ENCODE measurements around the gene PCBD2. TPM values are rescaled to one million over a fixed set of nuclear protein-coding genes. Genes with fewer than 3 reads are reported as not detected.

Gene PCBD2
- total RNA-seq, 2 experiments from 2014 or later, result 5.2 to 5.8 TPM

GRCh38 chr5:134967607-134968006, 62.7 kb downstream of the PCBD2 start, which contains the start of gene CATSPER3:
CATSPER3 (plus strand) TSS chr5:134967907; CDS start chr5:134967992, 85 bp downstream.
- intact Hi-C loops (cut with DNase I, micrococcal nuclease), result loop anchor here in 1 of 2 experiments (10.0 kb wide), 1 partner anchor 227 kb away; no protein-coding TSS in a partner anchor
- H3K4me1 Mint-ChIP-seq (ENCODE audit: low read depth), result peaks cover 38% of the 10 kb centered on the region
- ChIA-PET CTCF (no interaction called here), POLR2A (no interaction called here)
- TF ChIP-seq, protein P1, sequence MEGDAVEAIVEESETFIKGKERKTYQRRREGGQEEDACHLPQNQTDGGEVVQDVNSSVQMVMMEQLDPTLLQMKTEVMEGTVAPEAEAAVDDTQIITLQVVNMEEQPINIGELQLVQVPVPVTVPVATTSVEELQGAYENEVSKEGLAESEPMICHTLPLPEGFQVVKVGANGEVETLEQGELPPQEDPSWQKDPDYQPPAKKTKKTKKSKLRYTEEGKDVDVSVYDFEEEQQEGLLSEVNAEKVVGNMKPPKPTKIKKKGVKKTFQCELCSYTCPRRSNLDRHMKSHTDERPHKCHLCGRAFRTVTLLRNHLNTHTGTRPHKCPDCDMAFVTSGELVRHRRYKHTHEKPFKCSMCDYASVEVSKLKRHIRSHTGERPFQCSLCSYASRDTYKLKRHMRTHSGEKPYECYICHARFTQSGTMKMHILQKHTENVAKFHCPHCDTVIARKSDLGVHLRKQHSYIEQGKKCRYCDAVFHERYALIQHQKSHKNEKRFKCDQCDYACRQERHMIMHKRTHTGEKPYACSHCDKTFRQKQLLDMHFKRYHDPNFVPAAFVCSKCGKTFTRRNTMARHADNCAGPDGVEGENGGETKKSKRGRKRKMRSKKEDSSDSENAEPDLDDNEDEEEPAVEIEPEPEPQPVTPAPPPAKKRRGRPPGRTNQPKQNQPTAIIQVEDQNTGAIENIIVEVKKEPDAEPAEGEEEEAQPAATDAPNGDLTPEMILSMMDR (IDR thresholded peaks at IDR 0.05), result no peak
- H3K27me3 ChIP-seq (ENCODE audit: control insufficient read depth in 1 of 2, insufficient read depth in 2 of 2, low read length in 2 of 2), result no peaks in the 10 kb centered on the region
- H3K9me3 ChIP-seq (ENCODE audit: control insufficient read depth in 1 of 2, insufficient read depth in 1 of 2, low read length in 2 of 2), result no peaks in the 10 kb centered on the region
- H3K4me3 Mint-ChIP-seq, result no peak within 1 kb of the TSS
- H3K27ac Mint-ChIP-seq, result no peak within 1 kb of the TSS
- H3K36me3 Mint-ChIP-seq (ENCODE audit: low read depth), result peaks cover 23% of the 10 kb centered on the region
- H3K9me3 Mint-ChIP-seq, result no peaks in the 10 kb centered on the region
- no peaks in the 10 kb centered on the region for H3K27me3 Mint-ChIP-seq
- ATAC-seq (ENCODE audit: poor library complexity), result no peak
- no peak within 1 kb of the TSS for H3K4me3 ChIP-seq (ENCODE audit: low read length)
- peaks cover 7% of the 10 kb centered on the region for H3K36me3 ChIP-seq (ENCODE audit: insufficient read depth, low read length)
- DNase-seq, result no peak
- no peak within 1 kb of the TSS for H3K27ac ChIP-seq (ENCODE audit: low read depth in 1 of 2, low read length in 2 of 2)
- H3K4me1 ChIP-seq (ENCODE audit: insufficient read depth, low read length), result peaks cover 19% of the 10 kb centered on the region

DNA sequence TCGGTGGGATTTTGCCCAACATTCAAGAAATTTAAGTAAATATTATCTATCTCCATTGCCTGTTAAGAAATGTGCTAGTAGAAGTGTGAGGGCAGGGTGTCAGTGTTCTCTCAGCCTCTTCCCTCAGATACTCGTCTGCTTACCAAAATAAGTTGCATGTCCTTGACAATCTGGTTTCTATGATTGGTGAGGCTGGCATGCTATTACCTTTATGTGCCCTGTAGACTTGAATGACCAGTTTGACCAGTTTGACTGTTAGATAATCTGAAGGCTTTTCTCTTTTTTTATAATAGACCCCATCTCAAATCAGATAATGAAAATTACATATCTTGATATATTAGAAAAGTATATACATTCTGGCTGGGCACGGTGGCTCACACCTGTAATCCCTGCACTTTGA, 63.1 kb downstream of the PCBD2 start:
- ATAC-seq (ENCODE audit: poor library complexity) (no peak), DNase-seq (no peak)
- H3K27ac Mint-ChIP-seq, result no peak overlapping the region
- POLR2A ChIA-PET, result no interaction called here
- TF ChIP-seq, protein P1 (IDR thresholded peaks at IDR 0.05), result no peak
- peaks cover 27% of the 10 kb centered on the region for H3K36me3 Mint-ChIP-seq (ENCODE audit: low read depth)
- H3K4me1 ChIP-seq (ENCODE audit: insufficient read depth, low read length), result peaks cover 18% of the 10 kb centered on the region
- peaks cover 33% of the 10 kb centered on the region for H3K4me1 Mint-ChIP-seq (ENCODE audit: low read depth)
- intact Hi-C loops (cut with DNase I, micrococcal nuclease), result loop anchor here in 1 of 2 experiments (10.0 kb wide), 1 partner anchor 227 kb away; no protein-coding TSS in a partner anchor
- H3K4me3 ChIP-seq (ENCODE audit: low read length), result no peak overlapping the region
- H3K27ac ChIP-seq (ENCODE audit: low read depth in 1 of 2, low read length in 2 of 2), result no peak overlapping the region
- H3K27me3 ChIP-seq (ENCODE audit: control insufficient read depth in 1 of 2, insufficient read depth in 2 of 2, low read length in 2 of 2), result no peaks in the 10 kb centered on the region
- no peaks in the 10 kb centered on the region for H3K9me3 Mint-ChIP-seq
- no peaks in the 10 kb centered on the region for H3K9me3 ChIP-seq (ENCODE audit: control insufficient read depth in 1 of 2, insufficient read depth in 1 of 2, low read length in 2 of 2)
- no peaks in the 10 kb centered on the region for H3K27me3 Mint-ChIP-seq
- CTCF ChIA-PET, result no interaction called here
- peaks cover 4% of the 10 kb centered on the region for H3K36me3 ChIP-seq (ENCODE audit: insufficient read depth, low read length)
- no peak overlapping the region for H3K4me3 Mint-ChIP-seq

DNA sequence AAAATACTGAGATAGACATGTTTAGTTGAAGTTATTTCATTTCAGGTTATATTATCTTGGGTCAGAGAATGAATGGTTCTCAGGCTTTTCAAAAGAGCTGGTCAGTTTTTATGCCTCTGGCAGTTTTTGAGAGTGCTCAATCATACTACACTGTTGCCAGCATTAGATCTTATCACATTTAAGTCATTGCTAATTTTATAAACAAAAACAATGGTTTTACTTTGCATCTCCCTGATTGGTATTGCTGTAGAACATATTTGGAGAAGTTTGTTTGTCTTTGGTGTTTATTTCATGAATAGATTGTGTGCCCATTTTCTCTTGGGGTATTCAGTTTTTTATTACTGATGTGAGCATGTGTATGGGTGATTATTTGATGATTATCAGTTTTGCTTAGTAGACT, 64.2 kb downstream of the PCBD2 start:
- no peaks in the 10 kb centered on the region for H3K9me3 Mint-ChIP-seq
- no peaks in the 10 kb centered on the region for H3K27me3 ChIP-seq (ENCODE audit: control insufficient read depth in 1 of 2, insufficient read depth in 2 of 2, low read length in 2 of 2)

More for the DNA sequence above, 64.2 kb downstream of the PCBD2 start:
- H3K4me1 ChIP-seq (ENCODE audit: insufficient read depth, low read length), result peaks cover 10% of the 10 kb centered on the region
- TF ChIP-seq, protein P1 (IDR thresholded peaks at IDR 0.05), result no peak
- ChIA-PET POLR2A (no interaction called here), CTCF (no interaction called here)
- Mint-ChIP-seq H3K4me1 (ENCODE audit: low read depth) (peaks cover 22% of the 10 kb centered on the region), H3K27ac (no peak overlapping the region), H3K36me3 (ENCODE audit: low read depth) (peaks cover 32% of the 10 kb centered on the region), H3K4me3 (no peak overlapping the region), H3K27me3 (no peaks in the 10 kb centered on the region)
- DNase-seq, result no peak
- peaks cover 3% of the 10 kb centered on the region for H3K36me3 ChIP-seq (ENCODE audit: insufficient read depth, low read length)
- H3K27ac ChIP-seq (ENCODE audit: low read depth in 1 of 2, low read length in 2 of 2), result no peak overlapping the region
- H3K4me3 ChIP-seq (ENCODE audit: low read length), result no peak overlapping the region
- intact Hi-C loops (cut with DNase I, micrococcal nuclease), result loop anchor here in 1 of 2 experiments (10.0 kb wide), 1 partner anchor 226 kb away; no protein-coding TSS in a partner anchor
- ATAC-seq (ENCODE audit: poor library complexity), result no peak
- H3K9me3 ChIP-seq (ENCODE audit: control insufficient read depth in 1 of 2, insufficient read depth in 1 of 2, low read length in 2 of 2), result no peaks in the 10 kb centered on the region
